Epithelial cell of proximal tubule (primary cell): Measurements from ENCODE around the gene NAPA. TPM values are rescaled to one million over a fixed set of nuclear protein-coding genes. Genes with fewer than 3 reads are reported as not detected.

ENCODE experiments used
- DNase-seq: peaks from one replicate; pipeline ENCODE4 v3.0.0-alpha.2; 2011; ENCODE audit warnings: low read depth
- H3K4me3 ChIP-seq: 2 replicates; pipeline ENCODE4 v1.5.1; 2011; ENCODE audit warnings: low read depth, mild to moderate bottlenecking, low read length
- CTCF ChIP-seq: conservative IDR thresholded peaks from 2 replicates; pipeline ENCODE4 v1.5.1; 2012; ENCODE audit warnings: low read depth, mild to moderate bottlenecking, low read length
- total RNA-seq: library from RNA; depleted of rRNA; stranded (reverse); fragments of >200 nt; gene quantifications from 2 replicates; pipeline ENCODE4 v1.2.3, GENCODE V29; 2015

The NAPA gene
- total RNA-seq, 1 donor from 2014 or later, result 78.9 TPM

GRCh38 chr19:47471733-47472457 lies 43.0 kb downstream of the NAPA start, which contains the start of gene SLC8A2:
Gene SLC8A2, minus strand, starts transcription at chr19:47471893. Its CDS starts 5,490 bp downstream, at chr19:47466403.
- no peak for TF ChIP-seq CTCF
- H3K4me3 ChIP-seq, result no peak within 1 kb of the TSS
- no peak for DNase-seq

- no peak for TF ChIP-seq CTCF
- H3K4me3 ChIP-seq, result no peak overlapping the region
- no peak for DNase-seq
These were observed 43.5 kb downstream of the NAPA start for GRCh38 chr19:47471381-47471732.

- DNase-seq, result no peak
- no peak for TF ChIP-seq CTCF
- H3K4me3 ChIP-seq, result no peak overlapping the region
These were observed 44.2 kb downstream of the NAPA start for GRCh38 chr19:47470447-47471195.

GRCh38 chr19:47469719-47470118 lies 45.1 kb downstream of the NAPA start:
- no peak for TF ChIP-seq CTCF
- H3K4me3 ChIP-seq, result no peak overlapping the region
- no peak for DNase-seq

GRCh38 chr19:47469363-47469700 lies 45.5 kb downstream of the NAPA start:
- H3K4me3 ChIP-seq, result no peak overlapping the region
- no peak for DNase-seq
- TF ChIP-seq CTCF, result no peak

- no peak for TF ChIP-seq CTCF
- no peak overlapping the region for H3K4me3 ChIP-seq
- no peak for DNase-seq
These were observed 46.9 kb downstream of the NAPA start for GRCh38 chr19:47467914-47468313.
